Panc1 (cell line): Measurements from ENCODE around the gene ZDHHC11.

ENCODE experiments used
- REST ChIP-seq, 2 experiments: IDR thresholded peaks; 2 replicates each; pipeline ENCODE4 v1.6.1; 2011 to 2012; ENCODE audit warnings: low read depth in 2 of 2, control low read depth in 1 of 2, low read length in 1 of 2, mild to moderate bottlenecking in 1 of 2, moderate library complexity in 1 of 2; ENCODE audit not compliant: insufficient read depth in 1 of 2
- TF ChIP-seq, protein P1 (sequence below): fragments of 450-650 bp; IDR thresholded peaks from 2 replicates; pipeline ENCODE4 v1.5.1; 2017; ENCODE audit warnings: mild to moderate bottlenecking

GRCh38 chr5:851076-851475, 290 bp upstream of the ZDHHC11 start:
- TF ChIP-seq, protein P1, sequence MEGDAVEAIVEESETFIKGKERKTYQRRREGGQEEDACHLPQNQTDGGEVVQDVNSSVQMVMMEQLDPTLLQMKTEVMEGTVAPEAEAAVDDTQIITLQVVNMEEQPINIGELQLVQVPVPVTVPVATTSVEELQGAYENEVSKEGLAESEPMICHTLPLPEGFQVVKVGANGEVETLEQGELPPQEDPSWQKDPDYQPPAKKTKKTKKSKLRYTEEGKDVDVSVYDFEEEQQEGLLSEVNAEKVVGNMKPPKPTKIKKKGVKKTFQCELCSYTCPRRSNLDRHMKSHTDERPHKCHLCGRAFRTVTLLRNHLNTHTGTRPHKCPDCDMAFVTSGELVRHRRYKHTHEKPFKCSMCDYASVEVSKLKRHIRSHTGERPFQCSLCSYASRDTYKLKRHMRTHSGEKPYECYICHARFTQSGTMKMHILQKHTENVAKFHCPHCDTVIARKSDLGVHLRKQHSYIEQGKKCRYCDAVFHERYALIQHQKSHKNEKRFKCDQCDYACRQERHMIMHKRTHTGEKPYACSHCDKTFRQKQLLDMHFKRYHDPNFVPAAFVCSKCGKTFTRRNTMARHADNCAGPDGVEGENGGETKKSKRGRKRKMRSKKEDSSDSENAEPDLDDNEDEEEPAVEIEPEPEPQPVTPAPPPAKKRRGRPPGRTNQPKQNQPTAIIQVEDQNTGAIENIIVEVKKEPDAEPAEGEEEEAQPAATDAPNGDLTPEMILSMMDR, result no peak
- no peak for TF ChIP-seq REST (IDR thresholded peaks at IDR 0.05; ENCODE audit: insufficient read depth in 1 of 2, low read depth in 2 of 2, low read length in 1 of 2)
